CD4-positive, alpha-beta T cell (primary cell): ENCODE data around the gene UBE2O. TPM values are rescaled to one million over a fixed set of nuclear protein-coding genes. Genes with fewer than 3 reads are reported as not detected.

Experiments used
- ATAC-seq: fragments of 200-7000 bp; cut with Tn5 transposase; one replicate; pipeline ENCODE4 v1.10.0; 2022; ENCODE audit warnings: mild to moderate bottlenecking; ENCODE audit not compliant: poor library complexity
- CTCF ChIA-PET: fragments of 350-600 bp; sonication (Branson Sonifier 250); formaldehyde crosslinking; loops from one replicate; lab custom pipeline; 2021; ENCODE audit warnings: antibody characterized with exemption, inconsistent platforms; lab: Charles Lee
- POLR2A ChIA-PET: fragments of 350-600 bp; sonication (Branson Sonifier 250); formaldehyde crosslinking; loops from one replicate; lab custom pipeline; 2021; ENCODE audit warnings: antibody characterized with exemption, inconsistent platforms; lab: Charles Lee
- DNase-seq, 14 experiments: peaks; one replicate each; pipeline ENCODE4 v3.0.0-alpha.2; 2013 to 2020; ENCODE audit warnings: mixed read lengths in 2 of 14
- H3K27ac ChIP-seq, 2 donors: one replicate each; pipeline versions ENCODE4 v1.5.1 to v1.7.0; 2013; ENCODE audit warnings: low read length in 2 of 2, low read depth in 1 of 2, mild to moderate bottlenecking in 1 of 2
- H3K27me3 ChIP-seq, 2 experiments: 1 replicate in 1 of 2; 2 replicates in 1 of 2; pipeline versions ENCODE4 v1.6.1 to v1.7.0; 2013; ENCODE audit warnings: low read length in 2 of 2, control low read depth in 1 of 2, mild to moderate bottlenecking in 1 of 2, moderate library complexity in 1 of 2; ENCODE audit not compliant: insufficient read depth in 2 of 2, control insufficient read depth in 1 of 2
- H3K36me3 ChIP-seq: one replicate; pipeline ENCODE4 v1.6.1; 2013; ENCODE audit warnings: low read length, control low read depth; ENCODE audit not compliant: insufficient read depth
- H3K4me1 ChIP-seq: one replicate; pipeline ENCODE4 v1.6.1; 2013; ENCODE audit warnings: low read length, control low read depth; ENCODE audit not compliant: insufficient read depth
- H3K4me3 ChIP-seq: one replicate; pipeline ENCODE4 v1.5.1; 2013; ENCODE audit warnings: mild to moderate bottlenecking, low read length, moderate library complexity
- H3K9me3 ChIP-seq, 2 experiments: 1 replicate in 1 of 2; 2 replicates in 1 of 2; pipeline versions ENCODE4 v1.6.1 to v1.7.0; 2013; ENCODE audit warnings: low read length in 2 of 2, mild to moderate bottlenecking in 2 of 2, control low read depth in 1 of 2, moderate library complexity in 1 of 2; ENCODE audit not compliant: control insufficient read depth in 1 of 2, insufficient read depth in 1 of 2
- H3K27ac Mint-ChIP-seq: one replicate; pipeline ENCODE4 v1.8.0; 2020; ENCODE audit warnings: mixed read lengths
- H3K27me3 Mint-ChIP-seq: one replicate; pipeline ENCODE4 v1.8.0; 2021; ENCODE audit warnings: mixed read lengths
- H3K36me3 Mint-ChIP-seq: one replicate; pipeline ENCODE4 v1.8.0; 2021; ENCODE audit warnings: low read depth, mixed read lengths
- H3K4me1 Mint-ChIP-seq: one replicate; pipeline ENCODE4 v1.8.0; 2021; ENCODE audit warnings: low read depth, mixed read lengths
- H3K4me3 Mint-ChIP-seq: one replicate; pipeline ENCODE4 v1.8.0; 2020; ENCODE audit warnings: mild to moderate bottlenecking, mixed read lengths
- H3K9me3 Mint-ChIP-seq: one replicate; pipeline ENCODE4 v1.8.0; 2020; ENCODE audit warnings: mixed read lengths
- CTCF ChIP-seq: fragments of 200-600 bp; IDR thresholded peaks from one replicate; pipeline ENCODE4 v1.8.0; 2022; ENCODE audit warnings: antibody characterized with exemption, mild to moderate bottlenecking
- intact Hi-C, 2 experiments: fragments of 100-400 bp; cut with DNase I in 1 of 2; cut with micrococcal nuclease in 1 of 2; formaldehyde crosslinking; loops; one replicate each; pipeline versions ENCODE4 v1.15.1 to v1.9.0; 2023 to 2025; cut with DNase I, micrococcal nuclease
- total RNA-seq, 174 experiments: library from RNA in 2 of 174; stranded (reverse) in 2 of 174; gene quantifications; one replicate each; pipeline ENCODE4 v1.2.3 and lab custom pipeline; 2021 to 2026

Gene UBE2O
- total RNA-seq, 2 experiments from 2014 or later = 22.7 to 25.1 TPM

GRCh38 chr17:76442341-76443338 lies 10.3 kb downstream of the UBE2O start:
- ATAC-seq = no peak
- intact Hi-C loops = no loop called here
- H3K4me1 ChIP-seq = peaks cover 16% of the 10 kb centered on the region
- no peak overlapping the region for H3K27ac ChIP-seq
- H3K27me3 ChIP-seq = no peaks in the 10 kb centered on the region
- DNase-seq = no peak
- peaks cover 72% of the 10 kb centered on the region for H3K4me1 Mint-ChIP-seq
- TF ChIP-seq CTCF = no peak
- no peaks in the 10 kb centered on the region for H3K9me3 Mint-ChIP-seq
- no peak overlapping the region for H3K27ac Mint-ChIP-seq
- H3K36me3 ChIP-seq = no peaks in the 10 kb centered on the region
- ChIA-PET POLR2A (no interaction called here), CTCF (no interaction called here)
- H3K9me3 ChIP-seq = no peaks in the 10 kb centered on the region
- H3K27me3 Mint-ChIP-seq = no peaks in the 10 kb centered on the region
- H3K4me3 Mint-ChIP-seq = no peak overlapping the region
- H3K4me3 ChIP-seq = no peak overlapping the region
- H3K36me3 Mint-ChIP-seq = no peaks in the 10 kb centered on the region

- DNase-seq (no peak), ATAC-seq (no peak)
- Mint-ChIP-seq H3K9me3 (no peaks in the 10 kb centered on the region), H3K4me1 (peaks cover 64% of the 10 kb centered on the region), H3K27me3 (no peaks in the 10 kb centered on the region), H3K4me3 (no peak overlapping the region), H3K27ac (no peak overlapping the region), H3K36me3 (no peaks in the 10 kb centered on the region)
- Histone ChIP-seq H3K27ac (no peak overlapping the region), H3K9me3 (no peaks in the 10 kb centered on the region), H3K4me3 (no peak overlapping the region), H3K36me3 (no peaks in the 10 kb centered on the region), H3K4me1 (peaks cover 16% of the 10 kb centered on the region), H3K27me3 (no peaks in the 10 kb centered on the region)
- intact Hi-C loops = no loop called here
- ChIA-PET POLR2A (no interaction called here), CTCF (no interaction called here)
- no peak for TF ChIP-seq CTCF
Measured at GRCh38 chr17:76441686-76442340, 11.1 kb downstream of the UBE2O start.

DNA sequence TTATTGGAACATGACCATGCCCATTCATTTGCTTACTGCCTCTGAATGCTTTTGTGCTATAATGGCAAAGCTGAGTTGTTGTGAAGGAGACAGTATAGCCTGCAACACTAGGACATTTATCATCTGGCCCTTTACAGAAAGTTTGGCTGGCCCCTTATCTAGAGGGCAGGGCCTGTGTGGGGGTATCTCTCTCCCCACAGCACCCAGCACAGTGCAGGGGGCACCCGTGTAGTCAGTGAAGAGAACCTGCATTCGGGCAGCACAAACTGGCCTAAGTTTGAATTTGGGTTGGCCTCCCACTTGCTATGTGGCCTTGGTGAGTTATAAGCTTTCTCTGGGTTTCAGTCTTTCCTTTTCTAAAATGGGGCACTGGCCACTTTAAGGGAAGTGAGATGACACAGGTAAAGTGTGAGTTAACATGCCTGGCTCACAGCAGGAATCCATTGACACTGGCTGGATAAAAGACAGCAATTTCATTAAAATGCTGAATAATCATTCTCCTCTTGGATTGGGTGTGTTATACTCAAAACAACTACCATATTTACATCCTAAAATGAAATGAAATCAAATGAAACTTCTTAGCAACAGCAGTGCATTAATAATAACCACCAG lies 12.1 kb downstream of the UBE2O start:
- ATAC-seq (no peak), DNase-seq (no peak)
- peaks cover 60% of the 10 kb centered on the region for H3K4me1 Mint-ChIP-seq
- Histone ChIP-seq H3K27ac (no peak overlapping the region), H3K9me3 (no peaks in the 10 kb centered on the region), H3K4me1 (peaks cover 16% of the 10 kb centered on the region), H3K36me3 (no peaks in the 10 kb centered on the region), H3K27me3 (no peaks in the 10 kb centered on the region), H3K4me3 (no peak overlapping the region)
- no peak overlapping the region for H3K27ac Mint-ChIP-seq
- no peak overlapping the region for H3K4me3 Mint-ChIP-seq
- H3K36me3 Mint-ChIP-seq = no peaks in the 10 kb centered on the region
- no peaks in the 10 kb centered on the region for H3K27me3 Mint-ChIP-seq
- H3K9me3 Mint-ChIP-seq = no peaks in the 10 kb centered on the region
- POLR2A ChIA-PET = no interaction called here
- CTCF ChIA-PET = no interaction called here
- TF ChIP-seq CTCF = no peak
- intact Hi-C loops = no loop called here
